HEK293T (cell line): Measurements from ENCODE around the gene FASTKD1.

Source experiments
- ARNT ChIP-seq: fragments of 450-650 bp; IDR thresholded peaks from 2 replicates; pipeline ENCODE4 v1.6.1; 2017; ENCODE audit warnings: mild to moderate bottlenecking
- BHLHE40 ChIP-seq: fragments of 450-650 bp; IDR thresholded peaks from 2 replicates; pipeline ENCODE4 v1.6.1; 2016; ENCODE audit warnings: mild to moderate bottlenecking, moderate library complexity, borderline replicate concordance
- ELF4 ChIP-seq: fragments of 450-650 bp; IDR thresholded peaks from 2 replicates; pipeline ENCODE4 v1.6.1; 2017; ENCODE audit warnings: antibody characterized with exemption
- FOXA1 ChIP-seq: fragments of 450-650 bp; IDR thresholded peaks from 2 replicates; pipeline ENCODE4 v1.6.1; 2016; ENCODE audit warnings: mild to moderate bottlenecking
- FOXK2 ChIP-seq: fragments of 450-650 bp; IDR thresholded peaks from 2 replicates; pipeline ENCODE4 v1.6.1; 2016; ENCODE audit warnings: mild to moderate bottlenecking
- FOXM1 ChIP-seq: fragments of 450-650 bp; IDR thresholded peaks from 2 replicates; pipeline ENCODE4 v1.6.1; 2017; ENCODE audit warnings: mild to moderate bottlenecking, borderline replicate concordance
- HDGF ChIP-seq: fragments of 450-650 bp; IDR thresholded peaks from 2 replicates; pipeline ENCODE4 v1.6.1; 2017; ENCODE audit warnings: antibody characterized with exemption, borderline replicate concordance
- L3MBTL2 ChIP-seq: fragments of 450-650 bp; conservative IDR thresholded peaks from 2 replicates; pipeline ENCODE4 v1.6.1; 2016; ENCODE audit warnings: mild to moderate bottlenecking
- LEF1 ChIP-seq: fragments of 450-650 bp; IDR thresholded peaks from 2 replicates; pipeline ENCODE4 v1.6.1; 2017; ENCODE audit warnings: mild to moderate bottlenecking, borderline replicate concordance
- NFRKB ChIP-seq: fragments of 450-650 bp; IDR thresholded peaks from 2 replicates; pipeline ENCODE4 v1.6.1; 2016; ENCODE audit warnings: mild to moderate bottlenecking, moderate library complexity
- PKNOX1 ChIP-seq: fragments of 450-650 bp; IDR thresholded peaks from 2 replicates; pipeline ENCODE4 v1.6.1; 2016
- SP1 ChIP-seq: fragments of 450-650 bp; IDR thresholded peaks from 2 replicates; pipeline ENCODE4 v1.6.1; 2017
- SUZ12 ChIP-seq: fragments of 450-650 bp; IDR thresholded peaks from 2 replicates; pipeline ENCODE4 v1.6.1; 2016; ENCODE audit warnings: mild to moderate bottlenecking
- ZNF384 ChIP-seq: fragments of 450-650 bp; IDR thresholded peaks from 2 replicates; pipeline ENCODE4 v1.6.1; 2016

GRCh38 chr2:169542433-169542832, 31.2 kb downstream of the FASTKD1 start:
- TF ChIP-seq BHLHE40 (no peak), HDGF (no peak), SP1 (no peak), FOXA1 (no peak), NFRKB (no peak), PKNOX1 (no peak), LEF1 (no peak), ELF4 (no peak), FOXK2 (no peak), ZNF384 (no peak), FOXM1 (no peak), ARNT (no peak), L3MBTL2 (no peak), SUZ12 (no peak)
